ENCODE results near the gene WNK1. TPM values are rescaled to one million over a fixed set of nuclear protein-coding genes. Genes with fewer than 3 reads are reported as not detected.

WNK1 gene
- total RNA-seq, 4 donors from 2014 or later: 79.2 to 169 (median 92.1) TPM

DNA sequence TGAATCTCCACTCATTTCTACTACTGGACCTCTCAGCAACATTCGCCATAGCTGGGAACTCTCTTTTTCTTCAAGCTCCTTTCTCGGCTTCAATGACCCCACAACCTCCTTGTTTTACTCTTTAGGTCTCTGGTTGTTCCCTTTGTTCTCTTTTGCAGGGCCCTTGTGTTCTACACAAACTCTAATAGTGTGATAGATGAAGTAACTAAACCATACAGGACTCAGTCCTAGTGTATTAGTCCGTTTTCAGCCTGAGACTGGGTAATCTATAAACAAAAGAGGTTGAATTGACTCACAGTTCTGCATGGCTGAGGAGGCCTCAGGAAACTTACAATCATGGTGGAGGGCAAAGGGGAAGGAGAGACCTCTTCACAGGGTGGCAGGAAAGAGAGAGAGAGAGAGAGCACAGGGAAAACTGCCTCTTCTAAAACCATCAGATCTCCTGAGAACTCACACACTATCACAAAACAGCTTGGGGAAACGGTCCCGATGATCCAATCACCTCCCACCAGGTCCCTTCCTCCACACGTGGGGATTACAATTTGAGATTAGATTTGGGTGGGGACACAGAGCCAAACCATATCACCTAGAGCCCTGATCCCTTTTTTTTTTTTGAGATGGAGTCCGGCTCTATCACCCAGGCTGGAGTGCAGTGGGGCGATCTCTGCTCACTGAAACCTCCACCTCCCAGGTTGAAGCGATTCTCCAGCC lies 32.0 kb upstream of the WNK1 start:
- no peak for DNase-seq
- H3K27ac ChIP-seq: no peak overlapping the region
- no peaks in the 10 kb centered on the region for H3K27me3 ChIP-seq
- no peaks in the 10 kb centered on the region for H3K4me1 ChIP-seq
- no peaks in the 10 kb centered on the region for H3K36me3 ChIP-seq
- H3K9me3 ChIP-seq: no peaks in the 10 kb centered on the region
- WGBS, 2 donors (ENCODE audit: low coverage in 1 of 2): 77 to 90% methylated on average over 5 to 9 of the region's 9 CpGs
- intact Hi-C loops (cut with DNase I; ENCODE audit: low total_unique reads): no loop called here
- in situ Hi-C loops (cut with MboI; ENCODE audit: low pct_ligation_motif_present in 1 of 4, low pct_unique_long_range_greater_than_20kb in 1 of 4, low sequenced_read_pairs in 3 of 4): no loop called here
- no peak overlapping the region for H3K4me3 ChIP-seq
- TF ChIP-seq POLR2AphosphoS5 (IDR thresholded peaks at IDR 0.05) (no peak), CTCF (IDR thresholded peaks at IDR 0.05) (no peak), EP300 (IDR thresholded peaks at IDR 0.05; ENCODE audit: low read depth) (no peak), POLR2A (IDR thresholded peaks at IDR 0.05) (no peak)

- DNase-seq: no peak
- peaks cover 0 to 2% (median 0%) of the 10 kb centered on the region in 4 donors for H3K4me1 ChIP-seq
- H3K27ac ChIP-seq: no peak overlapping the region
- H3K4me3 ChIP-seq: no peak overlapping the region
- in situ Hi-C loops (cut with MboI; ENCODE audit: low pct_ligation_motif_present in 1 of 4, low pct_unique_long_range_greater_than_20kb in 1 of 4, low sequenced_read_pairs in 3 of 4): no loop called here
- TF ChIP-seq POLR2A (IDR thresholded peaks at IDR 0.05): no peak
- TF ChIP-seq EP300 (IDR thresholded peaks at IDR 0.05; ENCODE audit: low read depth): no peak
- no peak for TF ChIP-seq CTCF (IDR thresholded peaks at IDR 0.05)
- TF ChIP-seq POLR2AphosphoS5 (IDR thresholded peaks at IDR 0.05): no peak
- H3K9me3 ChIP-seq: no peaks in the 10 kb centered on the region
- intact Hi-C loops (cut with DNase I; ENCODE audit: low total_unique reads): no loop called here
- H3K36me3 ChIP-seq: no peaks in the 10 kb centered on the region
- WGBS, 2 donors (ENCODE audit: low coverage in 1 of 2): 57 to 100% methylated on average over 1 to 6 of the region's 6 CpGs
- no peaks in the 10 kb centered on the region for H3K27me3 ChIP-seq
Observed at GRCh38 chr12:724194-724855, 28.1 kb upstream of the WNK1 start.

- in situ Hi-C loops (cut with MboI; ENCODE audit: low pct_ligation_motif_present in 1 of 4, low pct_unique_long_range_greater_than_20kb in 1 of 4, low sequenced_read_pairs in 3 of 4) (loop anchor here in 1 of 4 donors (25.0 kb wide), 1 partner anchor 138 kb away; no protein-coding TSS in a partner anchor), intact Hi-C loops (cut with DNase I; ENCODE audit: low total_unique reads) (no loop called here)
- Histone ChIP-seq H3K27ac (no peak overlapping the region), H3K27me3 (no peaks in the 10 kb centered on the region), H3K4me1 (peaks cover 0 to 2% (median 0%) of the 10 kb centered on the region in 4 donors), H3K9me3 (no peaks in the 10 kb centered on the region), H3K4me3 (no peak overlapping the region), H3K36me3 (no peaks in the 10 kb centered on the region)
- DNase-seq: no peak
- 96 to 100% methylated on average over 2 of the region's 2 CpGs for WGBS, 2 donors (ENCODE audit: low coverage in 1 of 2)
- TF ChIP-seq CTCF (IDR thresholded peaks at IDR 0.05): no peak
Observed at GRCh38 chr12:725076-725475, 27.3 kb upstream of the WNK1 start.

- 68 to 80% methylated on average over 2 to 5 of the region's 5 CpGs for WGBS, 2 donors (ENCODE audit: low coverage in 1 of 2)
- Histone ChIP-seq H3K27me3 (no peaks in the 10 kb centered on the region), H3K9me3 (no peaks in the 10 kb centered on the region), H3K36me3 (no peaks in the 10 kb centered on the region), H3K4me1 (peaks cover 0 to 2% (median 0%) of the 10 kb centered on the region in 4 donors), H3K27ac (no peak overlapping the region), H3K4me3 (no peak overlapping the region)
- intact Hi-C loops (cut with DNase I; ENCODE audit: low total_unique reads): no loop called here
- DNase-seq: no peak
- TF ChIP-seq POLR2A (IDR thresholded peaks at IDR 0.05) (no peak), CTCF (IDR thresholded peaks at IDR 0.05) (no peak), EP300 (IDR thresholded peaks at IDR 0.05; ENCODE audit: low read depth) (no peak), POLR2AphosphoS5 (IDR thresholded peaks at IDR 0.05) (no peak)
- in situ Hi-C loops (cut with MboI; ENCODE audit: low pct_ligation_motif_present in 1 of 4, low pct_unique_long_range_greater_than_20kb in 1 of 4, low sequenced_read_pairs in 3 of 4): loop anchor here in 1 of 4 donors (25.0 kb wide), 1 partner anchor 139 kb away; no protein-coding TSS in a partner anchor
Observed at GRCh38 chr12:726281-727140, 25.9 kb upstream of the WNK1 start.

Measured in transverse colon (tissue), 4 donors.